MV-4-11 (cell line): ENCODE results near the gene PTK7.
A peak's percentile ranks its signal among the peaks of the same experiment; 100 is the strongest.

Source experiments
- DNase-seq: peaks from one replicate; lab custom pipeline; 2025; lab: John Stamatoyannopoulos, UW

PTK7 gene

GRCh38 chr6:43146261-43146660 lies 70.1 kb downstream of the PTK7 start:
- DNase-seq: no peak

DNA sequence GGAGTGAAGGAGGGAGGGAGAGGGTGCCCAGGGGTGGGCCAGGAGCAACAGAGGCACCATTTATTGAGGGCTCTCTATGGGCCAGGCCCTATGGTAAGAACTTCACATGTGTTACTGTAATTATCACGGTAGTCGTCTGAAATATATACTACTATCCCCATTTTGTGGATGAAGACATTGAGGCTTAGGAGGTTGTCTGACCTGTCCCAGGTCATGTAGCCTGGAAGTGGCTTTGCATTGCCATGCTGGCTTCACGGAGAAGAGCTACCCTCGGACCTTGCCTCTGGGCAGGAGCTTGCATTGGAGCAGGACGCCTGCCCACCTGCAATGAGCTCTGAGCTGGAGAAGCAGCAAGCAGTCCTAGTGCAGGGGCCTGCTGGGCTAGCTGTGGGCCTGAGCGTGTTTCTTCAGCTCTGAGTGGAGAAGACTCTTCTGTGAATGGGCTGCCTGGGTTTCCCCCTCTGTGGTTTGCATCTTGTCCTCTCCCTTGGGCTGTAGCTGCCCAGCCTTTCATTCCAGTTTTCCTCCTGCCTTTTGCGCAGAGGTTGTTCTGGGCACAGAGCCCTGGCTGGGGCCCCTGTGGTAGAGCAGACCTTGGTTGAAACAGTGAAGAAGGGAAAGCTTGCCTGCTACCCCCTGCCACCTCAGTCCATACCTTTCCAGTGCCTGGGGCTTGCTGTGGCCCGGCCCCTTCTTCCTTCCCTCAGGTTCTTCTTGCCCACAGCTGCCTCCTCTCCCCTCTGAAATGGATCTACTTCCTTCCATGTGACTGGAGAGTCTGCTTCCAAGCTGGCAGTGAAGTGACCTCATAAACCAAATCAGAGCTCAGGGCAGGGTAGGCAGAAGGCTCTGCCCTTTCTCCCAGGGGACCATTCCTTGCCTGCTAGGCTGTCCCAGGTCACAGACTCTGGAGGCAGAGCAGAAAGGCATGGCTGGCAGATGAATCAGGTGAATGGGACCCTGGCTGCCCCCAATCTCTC lies 70.9 kb downstream of the PTK7 start:
- DNase-seq: no peak

DNA sequence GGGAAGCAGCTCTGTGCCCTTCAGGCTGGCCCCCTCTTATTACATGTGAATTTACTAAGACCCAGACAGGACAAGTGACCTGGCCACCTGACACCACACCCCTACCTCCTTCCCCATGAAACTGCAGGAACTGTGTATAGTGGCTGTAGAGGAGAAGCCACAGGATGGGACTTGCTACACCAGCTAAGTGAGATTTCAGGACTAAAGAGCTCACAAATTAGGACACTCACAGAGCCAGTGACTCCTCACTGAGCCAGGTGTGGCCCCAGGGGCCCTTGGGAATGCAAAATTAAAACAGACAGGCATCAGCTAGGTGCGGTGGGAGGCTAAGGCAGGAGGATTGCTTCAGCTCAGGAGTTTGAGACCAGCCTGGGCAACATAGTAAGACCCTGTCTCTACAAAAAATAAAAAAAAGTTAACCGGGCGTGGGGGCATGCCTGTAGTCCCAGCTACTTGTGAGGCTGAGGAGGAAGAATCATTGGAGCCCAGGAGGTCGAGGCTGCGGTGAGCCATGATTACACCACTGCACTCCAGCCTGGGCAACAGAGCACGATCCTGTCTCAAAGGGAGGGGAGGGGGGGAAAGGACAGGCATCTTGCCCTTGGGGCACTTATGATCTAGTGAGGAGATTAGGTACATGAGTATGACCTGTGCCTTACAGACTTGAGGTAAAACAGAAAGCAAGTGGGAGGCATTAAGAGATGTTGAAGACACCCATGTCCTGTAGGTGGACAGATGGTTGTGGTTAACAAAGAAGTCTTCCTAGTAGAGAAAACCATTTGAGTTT lies 71.8 kb downstream of the PTK7 start:
- DNase-seq: no peak

GRCh38 chr6:43149265-43149664 lies 73.2 kb downstream of the PTK7 start:
- no peak for DNase-seq

GRCh38 chr6:43150051-43150751 lies 74.1 kb downstream of the PTK7 start:
- no peak for DNase-seq

- no peak for DNase-seq
Observed at GRCh38 chr6:43159599-43159998, 83.5 kb downstream of the PTK7 start.

GRCh38 chr6:43163899-43164298 lies 87.8 kb downstream of the PTK7 start:
- no peak for DNase-seq

GRCh38 chr6:43170417-43170930 lies 94.4 kb downstream of the PTK7 start:
- no peak for DNase-seq

DNA sequence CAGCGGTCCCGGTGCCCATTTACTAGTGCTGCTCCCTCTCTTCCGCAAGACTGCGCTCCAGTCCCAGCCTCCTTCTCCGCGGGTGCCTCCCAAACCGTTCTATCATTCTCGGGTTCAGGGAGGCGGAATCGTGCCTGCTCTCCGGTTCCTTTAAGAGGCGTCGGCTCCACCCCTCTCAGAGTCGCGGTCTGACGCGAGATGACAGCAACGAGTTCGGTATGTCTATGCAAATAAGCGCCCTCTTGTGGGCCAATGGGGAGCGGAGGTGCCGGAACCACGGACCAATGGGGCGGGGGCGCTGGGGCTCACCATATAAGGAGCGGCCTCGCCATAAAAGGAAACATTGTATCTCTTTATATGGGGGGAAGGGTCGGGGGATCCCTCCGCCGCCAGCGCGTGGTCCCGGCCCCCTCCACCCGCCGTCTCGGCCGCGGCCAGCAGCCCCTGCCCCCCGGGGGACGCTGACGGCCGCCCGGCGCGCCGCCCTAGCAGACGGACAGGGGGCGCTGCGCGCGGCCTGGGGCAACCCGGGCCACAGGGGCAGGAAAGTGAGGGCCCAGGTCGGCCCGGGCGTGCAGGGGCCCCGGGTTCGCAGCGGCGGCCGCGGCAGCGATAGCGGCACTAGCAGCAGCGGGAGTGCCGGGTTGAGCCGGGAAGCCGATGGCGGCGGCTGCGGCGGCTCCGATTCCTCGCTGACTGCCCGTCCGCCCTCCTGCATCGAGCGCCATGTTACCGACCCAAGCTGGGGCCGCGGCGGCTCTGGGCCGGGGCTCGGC lies 95.0 kb downstream of the PTK7 start, which contains the start of gene SRF:
Gene SRF (plus strand): TSS at position 339 of the 776 bp plus-strand sequence. CDS start 388 bp downstream, at position 727.
- peak; percentile 99 for DNase-seq

DNA sequence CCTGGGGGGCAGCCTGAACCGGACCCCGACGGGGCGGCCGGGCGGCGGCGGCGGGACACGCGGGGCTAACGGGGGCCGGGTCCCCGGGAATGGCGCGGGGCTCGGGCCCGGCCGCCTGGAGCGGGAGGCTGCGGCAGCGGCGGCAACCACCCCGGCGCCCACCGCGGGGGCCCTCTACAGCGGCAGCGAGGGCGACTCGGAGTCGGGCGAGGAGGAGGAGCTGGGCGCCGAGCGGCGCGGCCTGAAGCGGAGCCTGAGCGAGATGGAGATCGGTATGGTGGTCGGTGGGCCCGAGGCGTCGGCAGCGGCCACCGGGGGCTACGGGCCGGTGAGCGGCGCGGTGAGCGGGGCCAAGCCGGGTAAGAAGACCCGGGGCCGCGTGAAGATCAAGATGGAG lies 95.6 kb downstream of the PTK7 start:
- DNase-seq: no peak

GRCh38 chr6:43172104-43173007 lies 96.2 kb downstream of the PTK7 start:
- DNase-seq: no peak

DNA sequence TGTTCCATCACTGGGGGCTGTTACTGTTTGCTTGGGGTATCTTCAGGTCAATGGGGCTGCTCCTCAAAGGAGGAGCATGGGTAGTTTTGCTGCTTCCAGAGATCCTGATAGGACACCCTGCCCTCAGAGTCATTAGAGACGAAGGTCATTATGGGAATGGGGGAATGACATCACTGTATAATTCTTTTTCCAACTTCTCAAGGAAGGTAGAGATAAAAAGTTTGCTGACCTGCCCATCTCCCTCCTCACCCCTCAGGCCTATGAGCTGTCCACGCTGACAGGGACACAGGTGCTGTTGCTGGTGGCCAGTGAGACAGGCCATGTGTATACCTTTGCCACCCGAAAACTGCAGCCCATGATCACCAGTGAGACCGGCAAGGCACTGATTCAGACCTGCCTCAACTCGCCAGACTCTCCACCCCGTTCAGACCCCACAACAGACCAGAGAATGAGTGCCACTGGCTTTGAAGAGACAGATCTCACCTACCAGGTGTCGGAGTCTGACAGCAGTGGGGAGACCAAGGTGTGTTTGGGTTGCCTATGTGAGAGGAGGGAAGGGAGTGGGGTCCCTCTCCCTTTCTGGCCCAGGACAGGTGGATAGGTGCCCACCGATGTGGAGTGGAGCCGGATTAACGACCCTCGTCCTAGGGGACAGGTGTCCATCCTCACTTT lies 97.6 kb downstream of the PTK7 start:
- no peak for DNase-seq

DNA sequence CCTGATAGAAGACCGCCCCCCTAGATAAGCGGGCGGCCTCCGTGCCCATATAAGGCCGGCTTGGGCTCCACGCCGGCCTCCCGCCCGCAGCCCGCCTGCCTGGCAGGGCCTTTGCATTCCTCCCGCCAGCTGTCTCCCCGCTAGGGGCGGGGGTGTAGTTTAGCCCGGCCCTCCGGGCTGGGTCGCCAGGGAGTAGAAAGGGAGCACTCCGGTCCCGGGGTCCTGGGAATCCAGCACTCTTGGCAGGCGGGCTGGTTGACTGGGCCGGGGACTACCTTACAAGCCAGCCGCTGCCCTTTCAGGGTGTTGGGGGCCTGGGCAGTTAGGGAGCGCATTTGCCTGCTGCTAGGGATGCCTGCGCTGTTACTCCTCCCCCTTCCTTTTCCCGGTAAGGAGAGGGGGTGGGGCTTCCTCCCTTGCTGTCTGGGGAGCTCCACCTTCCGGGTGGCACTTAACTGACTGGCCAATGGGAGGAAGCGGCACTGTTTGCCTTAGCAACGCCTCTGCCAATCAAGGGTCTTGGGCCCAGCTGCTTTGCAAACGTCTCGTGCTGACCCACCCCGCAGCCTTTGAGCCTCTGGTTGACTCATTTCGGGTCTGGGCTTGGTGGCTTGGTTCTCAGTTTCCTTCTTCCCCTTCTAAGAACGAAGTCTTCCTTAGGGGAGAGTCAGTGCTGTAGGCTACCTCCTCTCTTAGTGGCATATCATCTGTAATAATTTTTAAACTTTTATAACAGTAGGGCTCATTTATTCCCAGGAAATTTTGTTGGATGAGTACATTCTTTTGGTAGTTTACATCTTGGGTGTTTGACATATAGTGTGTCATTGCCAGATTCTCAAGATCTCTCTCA lies 98.4 kb downstream of the PTK7 start:
- DNase-seq: peak; percentile 100

GRCh38 chr6:43175676-43176422 lies 99.7 kb downstream of the PTK7 start:
- DNase-seq: no peak

- no peak for DNase-seq
Observed at GRCh38 chr6:43176423-43176786, 100.3 kb downstream of the PTK7 start.

DNA sequence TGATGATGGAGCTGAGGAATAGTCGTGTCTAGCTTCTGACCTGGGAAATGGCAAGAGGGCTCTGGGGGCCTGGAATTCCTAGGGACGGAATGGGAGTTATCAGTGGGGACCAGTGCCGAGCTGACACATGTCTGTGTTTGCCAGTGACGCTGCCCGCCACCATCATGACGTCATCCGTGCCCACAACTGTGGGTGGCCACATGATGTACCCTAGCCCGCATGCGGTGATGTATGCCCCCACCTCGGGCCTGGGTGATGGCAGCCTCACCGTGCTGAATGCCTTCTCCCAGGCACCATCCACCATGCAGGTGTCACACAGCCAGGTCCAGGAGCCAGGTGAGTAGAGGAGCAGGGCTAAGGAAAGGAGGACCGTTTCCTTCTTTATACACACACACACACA lies 102.0 kb downstream of the PTK7 start:
- DNase-seq: no peak

DNA sequence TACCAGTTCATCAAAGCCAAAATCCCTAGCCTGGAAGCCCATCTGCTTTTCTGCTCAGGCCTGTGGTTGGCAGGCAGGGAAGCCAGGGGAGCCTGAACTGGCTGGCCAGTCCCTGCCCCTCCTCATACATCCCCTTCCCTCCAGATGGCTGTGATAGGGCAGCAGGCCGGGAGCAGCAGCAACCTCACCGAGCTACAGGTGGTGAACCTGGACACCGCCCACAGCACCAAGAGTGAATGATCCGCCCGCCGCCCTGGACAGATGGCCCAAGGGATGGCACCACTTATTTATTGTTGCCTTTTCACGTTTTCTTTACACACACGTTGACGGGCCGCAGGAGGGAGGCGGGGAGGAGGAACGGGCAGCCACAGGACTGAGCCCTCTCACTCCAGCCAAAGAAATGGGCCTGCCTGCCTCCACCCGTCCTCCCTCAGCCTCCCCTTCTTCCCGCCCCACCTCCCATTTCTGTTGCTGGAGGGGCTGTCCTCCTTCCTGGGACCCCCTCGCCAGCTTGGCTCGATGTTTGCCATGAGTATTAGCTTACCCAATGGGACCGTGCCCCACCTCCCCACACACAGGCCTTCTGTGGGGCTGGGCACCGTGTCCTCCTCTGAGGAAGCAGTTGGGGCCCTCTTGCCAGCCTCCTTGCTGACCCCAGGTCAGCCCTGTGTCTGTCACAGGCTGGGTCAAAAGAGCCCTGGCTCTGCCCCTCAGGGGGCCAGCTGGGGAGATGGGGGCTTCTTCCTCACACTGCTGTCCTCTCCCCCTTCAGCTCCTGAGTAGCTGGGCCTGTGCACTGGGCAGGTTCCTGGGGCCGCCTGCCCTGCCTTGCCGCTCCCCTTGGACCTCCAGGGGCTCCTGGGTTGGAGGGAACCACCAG lies 103.1 kb downstream of the PTK7 start:
- DNase-seq: no peak
